ENCODE data around the gene CNTN5. TPM values are rescaled to one million over a fixed set of nuclear protein-coding genes. Genes with fewer than 3 reads are reported as not detected.

CNTN5 gene
- total and polyA plus RNA-seq, 2 donors (not counting 1 experiment from before 2014, with no cell fraction given), result not detected

DNA sequence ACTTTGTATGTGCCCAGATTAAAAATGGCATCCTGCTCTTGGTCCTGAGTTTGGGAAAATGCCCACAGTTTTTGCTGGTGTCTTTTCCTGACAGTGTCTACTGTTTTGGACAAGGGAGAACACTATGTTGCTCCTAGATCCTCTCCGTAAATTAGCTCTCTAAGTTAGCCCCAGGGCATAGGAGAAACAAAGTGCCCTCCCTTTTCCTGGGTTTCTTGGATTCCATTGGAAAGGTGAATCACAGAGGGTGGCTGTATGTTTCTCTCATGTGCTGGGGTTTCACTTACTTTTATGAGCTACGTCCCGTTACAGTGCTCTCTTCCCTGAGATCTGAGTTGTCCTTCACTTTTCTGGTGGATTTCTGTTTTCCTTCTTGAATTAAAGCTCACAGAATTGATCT, 782.8 kb downstream of the CNTN5 start:
- Histone ChIP-seq H3K4me1 (ENCODE audit: control insufficient read depth in 2 of 2, insufficient read depth in 2 of 2, low read length in 2 of 2) (no peaks in the 10 kb centered on the region), H3K79me2 (ENCODE audit: control insufficient read depth, insufficient read depth, low read length) (no peaks in the 10 kb centered on the region), H3K36me3 (replicated peaks in 1 of 2; ENCODE audit: control extremely low read depth in 1 of 2, control insufficient read depth in 1 of 2, extremely low read depth in 1 of 2, insufficient read depth in 2 of 2, low read length in 1 of 2) (no peaks in the 10 kb centered on the region), H3K4me3 (ENCODE audit: control extremely low read depth in 1 of 5, extremely low read depth in 1 of 5, insufficient read depth in 1 of 5, low read depth in 2 of 5, low read length in 4 of 5) (no peak overlapping the region), H3K27me3 (replicated peaks in 1 of 4; ENCODE audit: control extremely low read depth in 1 of 4, control insufficient read depth in 3 of 4, insufficient read depth in 4 of 4, low read length in 3 of 4) (no peaks in the 10 kb centered on the region), H3K9me3 (ENCODE audit: control extremely low read depth in 1 of 3, control insufficient read depth in 2 of 3, insufficient read depth in 1 of 3, low read length in 2 of 3) (peaks cover 0 to 10% (median 4%) of the 10 kb centered on the region in 3 donors), H3K4me2 (replicated peaks; ENCODE audit: low read depth, low read length, poor library complexity, severe bottlenecking) (no peak overlapping the region), H4K20me1 (ENCODE audit: control insufficient read depth, insufficient read depth, low read length, poor library complexity, severe bottlenecking) (no peaks in the 10 kb centered on the region), H3K9ac (ENCODE audit: low read length) (no peak overlapping the region), H2AFZ (ENCODE audit: insufficient read depth, low read depth, low read length, poor library complexity, severe bottlenecking) (no peak overlapping the region), H3K27ac (ENCODE audit: low read length in 2 of 2) (no peak overlapping the region)
- POLR2A ChIA-PET, result no interaction called here
- Mint-ChIP-seq H3K4me3 (no peak overlapping the region), H3K27me3 (no peaks in the 10 kb centered on the region), H3K9me3 (ENCODE audit: insufficient read depth) (no peaks in the 10 kb centered on the region), H3K27ac (no peak overlapping the region), H3K4me1 (no peaks in the 10 kb centered on the region)
- DNase-seq, result no peak
- ATAC-seq (ENCODE audit: low read depth), result no peak
- TF ChIP-seq EZH2 (IDR thresholded peaks at IDR 0.05; ENCODE audit: borderline replicate concordance, insufficient read depth, low read depth, low read length, poor library complexity, severe bottlenecking) (no peak), CTCF (IDR thresholded peaks at IDR 0.05) (no peak)
- CTCF ChIA-PET, result no interaction called here
- 88% methylated on average over 3 of the region's 3 CpGs for whole genome bisulfite sequencing (ENCODE audit: insufficient coverage)
- intact Hi-C loops (cut with micrococcal nuclease), result no loop called here

- no peak for TF ChIP-seq CTCF (IDR thresholded peaks at IDR 0.05)
- TF ChIP-seq EZH2 (IDR thresholded peaks at IDR 0.05; ENCODE audit: borderline replicate concordance, insufficient read depth, low read depth, low read length, poor library complexity, severe bottlenecking), result no peak
- no CpG with 5 or more reads among the region's 6 CpGs for WGBS (ENCODE audit: insufficient coverage)
- Histone ChIP-seq H3K79me2 (ENCODE audit: control insufficient read depth, insufficient read depth, low read length) (no peaks in the 10 kb centered on the region), H3K4me1 (ENCODE audit: control insufficient read depth in 2 of 2, insufficient read depth in 2 of 2, low read length in 2 of 2) (no peaks in the 10 kb centered on the region), H3K4me2 (replicated peaks; ENCODE audit: low read depth, low read length, poor library complexity, severe bottlenecking) (no peak overlapping the region), H3K27me3 (replicated peaks in 1 of 4; ENCODE audit: control extremely low read depth in 1 of 4, control insufficient read depth in 3 of 4, insufficient read depth in 4 of 4, low read length in 3 of 4) (no peaks in the 10 kb centered on the region), H3K36me3 (replicated peaks in 1 of 2; ENCODE audit: control extremely low read depth in 1 of 2, control insufficient read depth in 1 of 2, extremely low read depth in 1 of 2, insufficient read depth in 2 of 2, low read length in 1 of 2) (no peaks in the 10 kb centered on the region), H3K27ac (ENCODE audit: low read length in 2 of 2) (no peak overlapping the region), H3K9me3 (ENCODE audit: control extremely low read depth in 1 of 3, control insufficient read depth in 2 of 3, insufficient read depth in 1 of 3, low read length in 2 of 3) (no peaks in the 10 kb centered on the region), H2AFZ (ENCODE audit: insufficient read depth, low read depth, low read length, poor library complexity, severe bottlenecking) (no peak overlapping the region), H3K4me3 (ENCODE audit: control extremely low read depth in 1 of 5, extremely low read depth in 1 of 5, insufficient read depth in 1 of 5, low read depth in 2 of 5, low read length in 4 of 5) (no peak overlapping the region), H3K9ac (ENCODE audit: low read length) (no peak overlapping the region), H4K20me1 (ENCODE audit: control insufficient read depth, insufficient read depth, low read length, poor library complexity, severe bottlenecking) (no peaks in the 10 kb centered on the region)
- Mint-ChIP-seq H3K27ac (no peak overlapping the region), H3K4me3 (no peak overlapping the region), H3K9me3 (ENCODE audit: insufficient read depth) (no peaks in the 10 kb centered on the region), H3K4me1 (no peaks in the 10 kb centered on the region), H3K27me3 (no peaks in the 10 kb centered on the region)
- intact Hi-C loops (cut with micrococcal nuclease), result no loop called here
- CTCF ChIA-PET, result no interaction called here
- ATAC-seq (ENCODE audit: low read depth) (no peak), DNase-seq (no peak)
- POLR2A ChIA-PET, result no interaction called here
Observed at GRCh38 chr11:99812516-99812915, 791.8 kb downstream of the CNTN5 start.

Measured in B cell (primary cell).